CD4-positive, alpha-beta T cell treated with Interleukin-15 for 1 hour (primary cell): Measurements from ENCODE around the gene BRIP1.
"Not testable (repeated sequence)": the region's sequence is repeated elsewhere in the genome, so short reads cannot be mapped to it uniquely, and the experiment has no call there.

Experiments used
- DNase-seq: peaks from one replicate; pipeline ENCODE4 v3.0.0-alpha.2; 2020

BRIP1 gene

GRCh38 chr17:61754124-61754523 lies 109.2 kb downstream of the BRIP1 start:
- DNase-seq = no peak

DNA sequence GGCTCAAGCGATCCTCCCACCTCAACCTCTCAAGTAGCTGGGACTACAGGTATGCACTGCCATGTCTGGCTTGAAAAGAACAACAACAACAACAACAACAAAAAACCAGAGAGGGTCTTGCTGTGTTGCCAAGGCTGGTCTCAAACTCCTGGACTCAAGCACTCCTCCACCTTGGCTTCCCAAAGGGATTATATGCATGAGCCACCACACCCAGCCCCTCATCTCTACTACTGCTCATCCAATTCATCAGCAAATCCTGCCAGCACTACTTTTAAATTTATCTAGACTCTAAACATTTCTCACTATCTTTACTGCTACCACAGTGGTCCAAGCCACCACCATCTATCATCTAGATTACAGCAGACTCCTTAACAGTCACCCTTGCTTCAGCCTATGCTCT lies 109.6 kb downstream of the BRIP1 start:
- DNase-seq = no peak

GRCh38 chr17:61750656-61751055 lies 112.7 kb downstream of the BRIP1 start:
- DNase-seq = no peak

DNA sequence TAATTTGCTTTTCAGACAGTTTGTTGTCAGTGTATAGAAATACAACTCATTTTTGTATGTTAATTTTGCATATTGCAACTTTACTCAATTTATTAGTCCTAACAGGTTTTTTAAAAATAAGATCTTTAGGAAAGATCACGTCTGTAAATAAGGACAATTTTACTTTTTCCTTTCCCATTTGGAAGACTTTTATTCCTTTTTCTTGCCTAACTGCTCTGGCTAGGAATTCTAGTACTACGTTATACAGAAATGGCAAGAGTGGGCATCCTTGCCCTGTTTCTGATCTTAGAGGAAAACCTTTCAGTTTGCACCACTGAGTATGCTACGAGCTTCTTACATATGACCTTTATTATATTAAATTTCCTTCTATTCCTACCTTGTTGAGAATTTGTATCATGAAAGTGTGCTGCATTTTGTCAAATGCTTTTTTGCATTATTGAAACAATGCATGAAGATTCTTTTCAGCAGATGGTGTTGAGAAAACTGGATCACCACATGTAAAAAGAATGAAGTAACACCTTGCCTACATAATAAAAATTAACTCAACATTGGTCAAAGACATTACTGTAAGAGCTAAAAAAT lies 113.4 kb downstream of the BRIP1 start:
- DNase-seq = no peak

GRCh38 chr17:61746248-61746985 lies 116.9 kb downstream of the BRIP1 start:
- DNase-seq = no peak

GRCh38 chr17:61744804-61745203 lies 118.5 kb downstream of the BRIP1 start:
- DNase-seq = no peak

DNA sequence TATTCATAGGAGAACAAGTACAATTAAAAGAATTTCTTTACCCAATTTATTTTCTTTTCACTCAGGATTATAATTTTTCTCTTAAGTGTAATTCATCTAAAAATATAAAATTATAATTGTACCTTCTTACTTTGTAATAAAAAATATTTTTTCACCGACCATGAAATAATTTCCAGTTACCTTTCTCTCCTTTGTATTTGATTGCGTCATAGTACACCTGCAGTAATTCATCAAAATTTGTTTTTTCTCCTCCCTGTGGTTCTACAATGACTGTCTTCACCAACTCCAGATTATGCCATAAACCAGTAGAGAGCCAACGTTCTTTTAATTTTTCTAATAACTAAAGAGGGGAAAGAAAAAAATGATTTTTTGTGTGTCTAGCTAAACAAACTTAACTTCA lies 119.1 kb downstream of the BRIP1 start:
- no peak for DNase-seq

DNA sequence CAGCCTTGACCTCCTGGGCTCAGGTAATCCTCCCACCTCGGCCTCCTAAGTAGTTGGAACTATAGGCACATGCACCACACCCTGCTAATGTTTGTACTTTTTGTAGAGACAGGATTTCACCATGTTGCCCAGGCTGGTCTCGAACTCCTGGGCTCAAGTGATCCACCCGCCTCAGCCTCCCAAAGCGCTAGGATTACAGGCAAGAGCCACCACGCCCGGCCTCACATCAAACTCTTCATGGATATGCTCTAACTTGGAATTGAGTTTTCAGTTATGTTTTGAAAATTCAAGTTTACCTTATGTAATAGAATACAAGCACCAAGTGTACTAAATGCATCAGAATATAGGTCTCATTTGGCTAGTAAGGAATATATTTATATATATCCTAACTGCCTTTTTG lies 119.6 kb downstream of the BRIP1 start:
- no peak for DNase-seq

- no peak for DNase-seq
Measured at GRCh38 chr17:61739002-61739401, 124.3 kb downstream of the BRIP1 start.

- DNase-seq = no peak
Measured at GRCh38 chr17:61738249-61738648, 125.1 kb downstream of the BRIP1 start.

DNA sequence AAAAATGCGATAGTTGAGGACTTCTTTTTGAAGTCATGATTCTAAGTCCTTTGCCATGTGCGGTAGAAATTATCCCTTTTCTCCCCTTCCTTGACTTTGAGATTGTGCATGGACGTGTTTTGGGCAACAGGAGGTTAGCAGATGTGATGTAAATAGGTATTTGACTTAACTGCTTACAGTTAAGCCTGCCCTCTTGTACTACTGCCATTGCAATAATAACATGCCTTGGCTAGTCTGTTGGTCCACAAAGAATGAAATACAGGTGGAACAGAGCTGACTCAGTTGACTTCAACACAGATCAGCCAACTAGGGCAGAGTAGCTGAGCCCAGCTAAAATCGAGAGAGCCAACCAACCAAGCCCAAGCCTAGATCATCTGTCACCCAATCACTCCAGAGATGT lies 125.5 kb downstream of the BRIP1 start:
- no peak for DNase-seq

GRCh38 chr17:61736438-61736837 lies 126.9 kb downstream of the BRIP1 start:
- DNase-seq = no peak

DNA sequence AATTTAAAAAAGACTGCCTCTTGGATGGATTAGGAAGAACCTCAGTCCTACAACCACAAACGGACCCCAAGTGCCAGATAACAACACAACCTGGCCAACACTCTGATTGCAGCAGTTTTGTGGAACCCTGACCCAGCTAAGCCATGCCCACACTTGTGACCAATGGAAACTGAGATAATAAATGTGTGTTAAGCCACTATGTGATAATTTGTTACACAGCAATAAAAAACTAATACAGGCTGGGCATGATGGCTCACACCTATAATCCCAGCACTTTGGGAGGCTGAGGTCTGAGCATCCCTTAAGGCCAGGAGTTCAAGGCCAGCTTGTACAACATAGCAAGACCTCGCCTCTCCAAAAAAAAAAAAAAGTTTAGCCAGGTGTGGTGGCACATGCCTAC lies 127.5 kb downstream of the BRIP1 start:
- no peak for DNase-seq

DNA sequence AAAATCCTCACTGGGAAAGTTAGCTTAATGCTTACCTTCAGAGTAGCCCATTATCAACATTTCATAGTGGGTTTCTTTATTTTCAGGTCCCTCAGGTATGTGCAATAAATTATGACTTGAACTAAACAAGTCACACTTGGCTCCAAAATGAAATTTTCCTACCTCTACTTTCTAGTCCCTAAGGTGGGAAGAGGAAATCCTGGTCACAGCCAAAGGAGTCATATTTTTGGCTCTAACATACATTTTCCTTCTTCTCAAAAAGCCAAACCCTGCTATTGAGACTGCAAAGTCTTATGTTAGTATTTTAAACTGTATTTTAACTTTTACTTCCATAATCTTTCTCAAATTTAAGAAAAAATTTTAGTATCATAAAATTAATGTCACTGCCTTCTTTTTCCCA lies 128.9 kb downstream of the BRIP1 start:
- no peak for DNase-seq

DNA sequence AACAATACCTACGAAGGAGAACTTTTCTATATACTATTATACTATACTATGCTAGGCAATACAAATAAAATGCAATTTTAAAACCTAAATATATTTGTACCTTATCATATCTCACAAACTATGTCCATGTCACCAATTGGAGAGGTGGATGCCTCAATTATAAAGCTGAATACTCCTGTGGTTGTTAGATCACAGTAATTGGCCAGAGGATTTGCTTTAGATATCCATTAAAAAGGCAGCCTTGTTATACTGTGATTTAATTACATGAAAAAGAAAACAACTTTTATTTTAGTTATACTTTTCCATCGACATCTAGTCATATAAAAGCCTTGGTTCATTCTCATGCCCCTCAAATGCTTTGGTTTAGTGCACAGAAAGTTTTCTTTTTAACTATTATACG lies 129.3 kb downstream of the BRIP1 start:
- DNase-seq = no peak

GRCh38 chr17:61733021-61733420 lies 130.3 kb downstream of the BRIP1 start:
- no peak for DNase-seq

DNA sequence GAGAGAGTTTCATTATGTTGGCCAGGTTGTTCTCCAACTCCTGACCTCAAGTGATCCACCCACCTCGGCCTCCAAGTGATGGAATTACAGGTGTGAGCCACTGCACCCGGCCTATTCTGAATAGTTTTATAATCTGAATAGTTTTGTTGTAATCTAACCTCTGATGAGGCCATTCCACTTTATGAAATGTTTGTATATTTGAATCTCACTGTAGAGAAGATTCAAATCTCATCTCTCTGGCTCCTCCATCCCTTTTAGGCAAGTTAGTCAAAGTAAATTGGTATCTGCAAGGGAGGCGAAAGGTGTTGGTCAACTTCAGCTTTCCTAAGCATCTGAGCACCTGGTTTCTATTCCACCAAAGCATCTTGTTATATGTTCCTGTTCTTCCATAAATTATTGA lies 131.2 kb downstream of the BRIP1 start:
- DNase-seq = no peak

- no peak for DNase-seq
Measured at GRCh38 chr17:61731330-61731729, 132.0 kb downstream of the BRIP1 start.

GRCh38 chr17:61729690-61730268 lies 133.5 kb downstream of the BRIP1 start:
- DNase-seq = no peak

- no peak for DNase-seq
Measured at GRCh38 chr17:61728297-61728836, 135.0 kb downstream of the BRIP1 start.

- not testable (repeated sequence) for DNase-seq
Measured at GRCh38 chr17:61727798-61728197, 135.5 kb downstream of the BRIP1 start.

- no peak for DNase-seq
Measured at GRCh38 chr17:61726977-61727376, 136.4 kb downstream of the BRIP1 start.

- no peak for DNase-seq
Measured at GRCh38 chr17:61724777-61725176, 138.6 kb downstream of the BRIP1 start.

DNA sequence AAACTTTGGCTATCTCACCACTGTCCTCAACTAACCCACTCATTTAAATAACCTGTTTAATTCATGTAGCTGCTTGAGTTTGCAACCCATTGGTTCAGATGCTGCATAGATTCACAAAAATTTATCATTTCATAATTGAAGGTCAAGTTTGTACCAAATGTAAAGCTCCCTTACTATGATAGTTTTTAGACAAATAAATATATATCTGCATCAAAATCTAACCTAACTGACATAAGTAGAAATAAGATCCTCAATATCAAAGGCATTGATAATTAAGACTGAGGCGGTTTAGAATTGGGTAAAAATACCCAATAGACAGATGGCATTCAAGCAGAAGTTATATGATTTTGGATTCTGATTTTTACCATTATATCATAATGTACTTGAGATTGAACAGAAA lies 139.4 kb downstream of the BRIP1 start:
- no peak for DNase-seq
